Right lobe of liver (tissue), 4 donors: ENCODE measurements around the gene PRKCB.

Experiments
- POLR2A ChIP-seq: fragments of 450-650 bp; IDR thresholded peaks from one replicate; pipeline ENCODE4 v1.6.1; 2017; ENCODE audit warnings: antibody characterized with exemption, mild to moderate bottlenecking
- TF ChIP-seq, protein P1 (sequence below), 4 donors: fragments of 200-600 bp in 3 of 4; fragments of 450-650 bp in 1 of 4; IDR thresholded peaks; one replicate each; pipeline versions ENCODE4 v1.5.1 to v1.8.0; 2016 to 2022; ENCODE audit warnings: antibody characterized with exemption in 4 of 4, mild to moderate bottlenecking in 2 of 4
- donor health status: DM: no; HTN: no; CAD: no.
- donor health status: DM: no; HTN: no; CAD: no.
- donor health status: DM: no; HTN: yes; CAD: no.

- TF ChIP-seq, protein P1, sequence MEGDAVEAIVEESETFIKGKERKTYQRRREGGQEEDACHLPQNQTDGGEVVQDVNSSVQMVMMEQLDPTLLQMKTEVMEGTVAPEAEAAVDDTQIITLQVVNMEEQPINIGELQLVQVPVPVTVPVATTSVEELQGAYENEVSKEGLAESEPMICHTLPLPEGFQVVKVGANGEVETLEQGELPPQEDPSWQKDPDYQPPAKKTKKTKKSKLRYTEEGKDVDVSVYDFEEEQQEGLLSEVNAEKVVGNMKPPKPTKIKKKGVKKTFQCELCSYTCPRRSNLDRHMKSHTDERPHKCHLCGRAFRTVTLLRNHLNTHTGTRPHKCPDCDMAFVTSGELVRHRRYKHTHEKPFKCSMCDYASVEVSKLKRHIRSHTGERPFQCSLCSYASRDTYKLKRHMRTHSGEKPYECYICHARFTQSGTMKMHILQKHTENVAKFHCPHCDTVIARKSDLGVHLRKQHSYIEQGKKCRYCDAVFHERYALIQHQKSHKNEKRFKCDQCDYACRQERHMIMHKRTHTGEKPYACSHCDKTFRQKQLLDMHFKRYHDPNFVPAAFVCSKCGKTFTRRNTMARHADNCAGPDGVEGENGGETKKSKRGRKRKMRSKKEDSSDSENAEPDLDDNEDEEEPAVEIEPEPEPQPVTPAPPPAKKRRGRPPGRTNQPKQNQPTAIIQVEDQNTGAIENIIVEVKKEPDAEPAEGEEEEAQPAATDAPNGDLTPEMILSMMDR (IDR thresholded peaks at IDR 0.05) = no peak
- no peak for TF ChIP-seq POLR2A
Observed at GRCh38 chr16:23914946-23915530, 79.3 kb downstream of the PRKCB start.
